ENCODE data around the gene APLNR. TPM values are rescaled to one million over a fixed set of nuclear protein-coding genes. Genes with fewer than 3 reads are reported as not detected.

Gene APLNR
- polyA plus RNA-seq, 3 donors: 73.3 to 105 (median 82.0) TPM

GRCh38 chr11:57202281-57202680 is 34.8 kb downstream of the APLNR start:
- DNase-seq (ENCODE audit: extremely low read depth in 1 of 11, low read depth in 9 of 11, low spot score in 4 of 11): no peak

- no peak for DNase-seq (ENCODE audit: extremely low read depth in 1 of 11, low read depth in 9 of 11, low spot score in 4 of 11)
Observed at GRCh38 chr11:57200917-57201316, 36.1 kb downstream of the APLNR start.

- DNase-seq (ENCODE audit: extremely low read depth in 1 of 11, low read depth in 9 of 11, low spot score in 4 of 11): no peak
Observed at GRCh38 chr11:57199330-57199729, 37.7 kb downstream of the APLNR start.

GRCh38 chr11:57197762-57198161 is 39.3 kb downstream of the APLNR start:
- DNase-seq (ENCODE audit: extremely low read depth in 1 of 11, low read depth in 9 of 11, low spot score in 4 of 11): no peak

- no peak for DNase-seq (ENCODE audit: extremely low read depth in 1 of 11, low read depth in 9 of 11, low spot score in 4 of 11)
Observed at GRCh38 chr11:57196596-57196995, 40.5 kb downstream of the APLNR start.

GRCh38 chr11:57192316-57192715 is 44.7 kb downstream of the APLNR start:
- no peak for DNase-seq (ENCODE audit: extremely low read depth in 1 of 11, low read depth in 9 of 11, low spot score in 4 of 11)

- no peak for DNase-seq (ENCODE audit: extremely low read depth in 1 of 11, low read depth in 9 of 11, low spot score in 4 of 11)
Observed at GRCh38 chr11:57191311-57192219, 45.5 kb downstream of the APLNR start.

GRCh38 chr11:57190548-57190947 is 46.5 kb downstream of the APLNR start:
- DNase-seq (ENCODE audit: extremely low read depth in 1 of 11, low read depth in 9 of 11, low spot score in 4 of 11): no peak

Other genes starting within 250 kb of the APLNR start
- gene OR5AK2, start 248.3 kb downstream of the APLNR start, polyA plus RNA-seq (ENCODE audit: insufficient read length in 3 of 3): under 1 TPM in 1 of 3 donors, not detected in 2; 0.19 TPM
- gene LRRC55, start 55.3 kb downstream of the APLNR start, polyA plus RNA-seq (ENCODE audit: insufficient read length in 3 of 3): 1 to 10 TPM; 2.7 to 4.6 (median 3.0) TPM
- gene TNKS1BP1, start 87.7 kb upstream of the APLNR start, polyA plus RNA-seq (ENCODE audit: insufficient read length in 3 of 3): 10 to 100 TPM; 64.2 to 73.0 (median 66.0) TPM
- gene SSRP1, start 98.6 kb upstream of the APLNR start, polyA plus RNA-seq (ENCODE audit: insufficient read length in 3 of 3): 100 to 1,000 TPM; 165 to 216 (median 212) TPM
- 1 to 10 TPM in 2 of 3 donors, under 1 TPM in 1; 0.53 to 1.3 (median 1.1) TPM for gene P2RX3, start 101.1 kb upstream of the APLNR start, polyA plus RNA-seq (ENCODE audit: insufficient read length in 3 of 3)
- gene PRG3, start 143.9 kb upstream of the APLNR start, polyA plus RNA-seq (ENCODE audit: insufficient read length in 3 of 3): 1 to 10 TPM in 1 of 3 donors, under 1 TPM in 2; 0.23 to 1.0 (median 0.59) TPM
- 1 to 10 TPM in 2 of 3 donors, under 1 TPM in 1; 0.98 to 1.8 (median 1.7) TPM for gene PRG2, start 153.4 kb upstream of the APLNR start, polyA plus RNA-seq (ENCODE audit: insufficient read length in 3 of 3)
- 10 to 100 TPM; 22.0 to 22.2 (median 22.0) TPM for gene SLC43A3, start 189.9 kb upstream of the APLNR start, polyA plus RNA-seq (ENCODE audit: insufficient read length in 3 of 3)
- 1 to 10 TPM; 2.3 to 3.9 (median 2.4) TPM for gene RTN4RL2, start 223.3 kb upstream of the APLNR start, polyA plus RNA-seq (ENCODE audit: insufficient read length in 3 of 3)

Measured in renal cortex interstitium (tissue), 11 donors.